KMS-11 (cell line): ENCODE measurements around the gene HOXB6.
A peak's percentile ranks its signal among the peaks of the same experiment; 100 is the strongest.

ENCODE experiments used
- H2AFZ ChIP-seq: fragments of 200-600 bp; sonication (generic); 2 replicates; pipeline ENCODE4 v1.6.1; 2016; ENCODE audit warnings: antibody characterized with exemption, mixed run types, low read depth
- H3K27ac ChIP-seq: fragments of 200-600 bp; sonication (generic); 2 replicates; pipeline ENCODE4 v1.6.1; 2016; ENCODE audit warnings: mild to moderate bottlenecking, mixed run types
- H3K27me3 ChIP-seq: fragments of 200-600 bp; sonication (generic); 2 replicates; pipeline ENCODE4 v1.6.1; 2017; ENCODE audit warnings: mild to moderate bottlenecking, low read depth, mixed run types, moderate library complexity; ENCODE audit not compliant: insufficient read depth
- H3K36me3 ChIP-seq: fragments of 200-600 bp; sonication (generic); 2 replicates; pipeline ENCODE4 v1.6.1; 2017; ENCODE audit warnings: mild to moderate bottlenecking, mixed run types; ENCODE audit not compliant: insufficient read depth
- H3K4me1 ChIP-seq: fragments of 200-600 bp; sonication (generic); 2 replicates; pipeline ENCODE4 v1.6.1; 2016; ENCODE audit warnings: mild to moderate bottlenecking, low read depth, mixed run types; ENCODE audit not compliant: poor library complexity, severe bottlenecking
- H3K4me2 ChIP-seq: fragments of 200-600 bp; sonication (generic); 2 replicates; pipeline ENCODE4 v1.7.0; 2016; ENCODE audit warnings: mild to moderate bottlenecking, mixed run types
- H3K4me3 ChIP-seq: fragments of 200-600 bp; sonication (generic); IDR thresholded peaks from 2 replicates; pipeline ENCODE4 v1.6.1; 2017; ENCODE audit warnings: low read depth, low read length, mixed read lengths; ENCODE audit not compliant: insufficient read depth
- H3K79me2 ChIP-seq: fragments of 200-600 bp; sonication (generic); 2 replicates; pipeline ENCODE4 v1.6.1; 2016; ENCODE audit warnings: low read depth, mixed run types; ENCODE audit not compliant: insufficient read depth
- H3K9ac ChIP-seq: fragments of 200-600 bp; sonication (generic); 2 replicates; pipeline ENCODE4 v1.6.1; 2016; ENCODE audit warnings: mild to moderate bottlenecking, mixed run types
- H4K20me1 ChIP-seq: fragments of 200-600 bp; sonication (generic); 2 replicates; pipeline ENCODE4 v1.6.1; 2016; ENCODE audit warnings: mild to moderate bottlenecking, mixed run types; ENCODE audit not compliant: insufficient read depth
- TF ChIP-seq, protein P1 (sequence below): fragments of 200-600 bp; sonication (generic); conservative IDR thresholded peaks from 2 replicates; pipeline ENCODE4 v1.6.1; 2017; ENCODE audit warnings: low read depth, mild to moderate bottlenecking, antibody characterized with exemption, low read length, moderate library complexity, mixed read lengths

Gene HOXB6

DNA sequence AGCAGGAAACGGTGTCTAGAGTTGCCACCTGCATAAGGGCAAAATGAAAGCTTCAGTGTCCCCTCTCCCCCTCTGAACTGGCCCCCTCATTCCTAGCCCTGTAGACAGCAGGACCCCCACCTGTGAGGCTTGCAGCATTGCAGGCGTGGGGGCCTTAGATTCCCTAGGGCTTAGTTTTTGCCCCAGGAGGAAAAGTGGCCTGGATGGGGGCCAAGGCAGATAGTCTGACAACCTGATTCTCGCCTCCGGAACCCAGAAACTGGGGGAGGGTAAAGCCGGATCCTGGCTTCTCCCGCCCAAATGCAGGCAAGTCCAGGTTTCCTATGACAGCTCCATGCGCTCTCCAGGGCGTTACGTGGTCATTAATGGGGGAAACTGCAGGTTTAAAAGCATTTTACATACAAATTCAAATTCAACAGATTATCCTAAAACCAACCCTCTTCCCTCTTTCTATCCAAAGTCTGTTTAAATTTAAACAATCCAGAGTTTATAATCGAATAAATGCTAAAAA is 678 bp upstream of the HOXB6 start:
- no peaks in the 10 kb centered on the region for H4K20me1 ChIP-seq
- H3K4me3 ChIP-seq, result no peak overlapping the region
- TF ChIP-seq, protein P1, sequence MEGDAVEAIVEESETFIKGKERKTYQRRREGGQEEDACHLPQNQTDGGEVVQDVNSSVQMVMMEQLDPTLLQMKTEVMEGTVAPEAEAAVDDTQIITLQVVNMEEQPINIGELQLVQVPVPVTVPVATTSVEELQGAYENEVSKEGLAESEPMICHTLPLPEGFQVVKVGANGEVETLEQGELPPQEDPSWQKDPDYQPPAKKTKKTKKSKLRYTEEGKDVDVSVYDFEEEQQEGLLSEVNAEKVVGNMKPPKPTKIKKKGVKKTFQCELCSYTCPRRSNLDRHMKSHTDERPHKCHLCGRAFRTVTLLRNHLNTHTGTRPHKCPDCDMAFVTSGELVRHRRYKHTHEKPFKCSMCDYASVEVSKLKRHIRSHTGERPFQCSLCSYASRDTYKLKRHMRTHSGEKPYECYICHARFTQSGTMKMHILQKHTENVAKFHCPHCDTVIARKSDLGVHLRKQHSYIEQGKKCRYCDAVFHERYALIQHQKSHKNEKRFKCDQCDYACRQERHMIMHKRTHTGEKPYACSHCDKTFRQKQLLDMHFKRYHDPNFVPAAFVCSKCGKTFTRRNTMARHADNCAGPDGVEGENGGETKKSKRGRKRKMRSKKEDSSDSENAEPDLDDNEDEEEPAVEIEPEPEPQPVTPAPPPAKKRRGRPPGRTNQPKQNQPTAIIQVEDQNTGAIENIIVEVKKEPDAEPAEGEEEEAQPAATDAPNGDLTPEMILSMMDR, result no peak
- H2AFZ ChIP-seq, result no peak overlapping the region
- H3K79me2 ChIP-seq, result no peaks in the 10 kb centered on the region
- H3K9ac ChIP-seq, result no peak overlapping the region
- no peak overlapping the region for H3K4me2 ChIP-seq
- no peak overlapping the region for H3K27ac ChIP-seq
- peaks cover 23% of the 10 kb centered on the region for H3K4me1 ChIP-seq
- peaks cover 36% of the 10 kb centered on the region for H3K27me3 ChIP-seq
- no peaks in the 10 kb centered on the region for H3K36me3 ChIP-seq

- Histone ChIP-seq H4K20me1 (no peaks in the 10 kb centered on the region), H2AFZ (no peak overlapping the region), H3K79me2 (no peaks in the 10 kb centered on the region), H3K4me3 (no peak overlapping the region), H3K27me3 (peaks cover 50% of the 10 kb centered on the region), H3K27ac (no peak overlapping the region), H3K4me2 (peak overlapping the region; percentile 33), H3K36me3 (no peaks in the 10 kb centered on the region), H3K9ac (no peak overlapping the region), H3K4me1 (peaks cover 14% of the 10 kb centered on the region)
- TF ChIP-seq, protein P1, result no peak
These were observed 622 bp downstream of the HOXB6 start for GRCh38 chr17:48603959-48604769.

GRCh38 chr17:48601539-48602425 is 3.0 kb downstream of the HOXB6 start:
- Histone ChIP-seq H3K27ac (no peak overlapping the region), H3K27me3 (peaks cover 71% of the 10 kb centered on the region), H3K36me3 (no peaks in the 10 kb centered on the region), H3K4me1 (peaks cover 6% of the 10 kb centered on the region), H2AFZ (peak overlapping the region; percentile 38; the same call in 1 of the 2 replicates), H3K4me3 (no peak overlapping the region), H3K79me2 (no peaks in the 10 kb centered on the region), H3K9ac (no peak overlapping the region), H3K4me2 (peak overlapping the region; percentile 40; the same call in 1 of the 2 replicates), H4K20me1 (no peaks in the 10 kb centered on the region)
- TF ChIP-seq, protein P1, result no peak

GRCh38 chr17:48601207-48601538 is 3.6 kb downstream of the HOXB6 start:
- Histone ChIP-seq H4K20me1 (no peaks in the 10 kb centered on the region), H3K36me3 (no peaks in the 10 kb centered on the region), H3K4me1 (peaks cover 6% of the 10 kb centered on the region), H3K4me3 (no peak overlapping the region), H3K9ac (no peak overlapping the region), H3K27ac (no peak overlapping the region), H2AFZ (no peak overlapping the region), H3K79me2 (no peaks in the 10 kb centered on the region), H3K27me3 (peaks cover 71% of the 10 kb centered on the region), H3K4me2 (no peak overlapping the region)
- TF ChIP-seq, protein P1, result no peak
